Amniotic stem cell (primary cell): Measurements from ENCODE around the gene SYT14.

ENCODE experiments used
- DNase-seq: peaks from one replicate; lab custom pipeline; 2025; lab: John Stamatoyannopoulos, UW

SYT14 gene

GRCh38 chr1:210207597-210208450 lies 269.8 kb downstream of the SYT14 start:
- DNase-seq = no peak

- no peak for DNase-seq
Measured at GRCh38 chr1:210213335-210213734, 275.3 kb downstream of the SYT14 start.

- no peak for DNase-seq
Measured at GRCh38 chr1:210214573-210215409, 276.8 kb downstream of the SYT14 start.

- no peak for DNase-seq
Measured at GRCh38 chr1:210217482-210217881, 279.5 kb downstream of the SYT14 start.

- peak; percentile 9 for DNase-seq
Measured at GRCh38 chr1:210218047-210218446, 280.0 kb downstream of the SYT14 start.
